Progenitor cell of endocrine pancreas (in vitro differentiated cells): ENCODE results near the gene RGS3. TPM values are rescaled to one million over a fixed set of nuclear protein-coding genes. Genes with fewer than 3 reads are reported as not detected.

Source experiments
- DNase-seq: peaks from one replicate; pipeline ENCODE4 v3.0.0; 2021; ENCODE audit warnings: low spot score; ENCODE audit not compliant: unreplicated experiment
- H3K27ac Mint-ChIP-seq: 2 replicates; pipeline ENCODE4 v1.8.0; 2021; ENCODE audit warnings: mild to moderate bottlenecking, moderate library complexity, mixed read lengths
- H3K27me3 Mint-ChIP-seq: 2 replicates; pipeline ENCODE4 v1.8.0; 2021; ENCODE audit warnings: mixed read lengths
- H3K36me3 Mint-ChIP-seq: 2 replicates; pipeline ENCODE4 v1.8.0; 2022; ENCODE audit warnings: mixed read lengths; ENCODE audit not compliant: insufficient read depth
- H3K4me1 Mint-ChIP-seq: 2 replicates; pipeline ENCODE4 v1.8.0; 2021; ENCODE audit warnings: low read depth, mixed read lengths
- H3K4me3 Mint-ChIP-seq: 2 replicates; pipeline ENCODE4 v1.8.0; 2021; ENCODE audit warnings: low read depth, mild to moderate bottlenecking, moderate library complexity, mixed read lengths
- H3K9me3 Mint-ChIP-seq: 2 replicates; pipeline ENCODE4 v1.8.0; 2021; ENCODE audit warnings: low read depth, mixed read lengths
- total RNA-seq: library from RNA; stranded (reverse); gene quantifications from 2 replicates; pipeline ENCODE4 v1.2.1, GENCODE V29; 2021
- TF ChIP-seq, protein P1 (sequence below): fragments of 200-600 bp; sonication (generic); IDR thresholded peaks from one replicate; pipeline ENCODE4 v1.5.0; 2021; ENCODE audit warnings: antibody characterized with exemption, mild to moderate bottlenecking; ENCODE audit not compliant: unreplicated experiment

The RGS3 gene
- total RNA-seq, 1 donor from 2014 or later = 39.3 TPM

- peaks cover 27% of the 10 kb centered on the region for H3K4me1 Mint-ChIP-seq
- DNase-seq = no peak
- TF ChIP-seq, protein P1, sequence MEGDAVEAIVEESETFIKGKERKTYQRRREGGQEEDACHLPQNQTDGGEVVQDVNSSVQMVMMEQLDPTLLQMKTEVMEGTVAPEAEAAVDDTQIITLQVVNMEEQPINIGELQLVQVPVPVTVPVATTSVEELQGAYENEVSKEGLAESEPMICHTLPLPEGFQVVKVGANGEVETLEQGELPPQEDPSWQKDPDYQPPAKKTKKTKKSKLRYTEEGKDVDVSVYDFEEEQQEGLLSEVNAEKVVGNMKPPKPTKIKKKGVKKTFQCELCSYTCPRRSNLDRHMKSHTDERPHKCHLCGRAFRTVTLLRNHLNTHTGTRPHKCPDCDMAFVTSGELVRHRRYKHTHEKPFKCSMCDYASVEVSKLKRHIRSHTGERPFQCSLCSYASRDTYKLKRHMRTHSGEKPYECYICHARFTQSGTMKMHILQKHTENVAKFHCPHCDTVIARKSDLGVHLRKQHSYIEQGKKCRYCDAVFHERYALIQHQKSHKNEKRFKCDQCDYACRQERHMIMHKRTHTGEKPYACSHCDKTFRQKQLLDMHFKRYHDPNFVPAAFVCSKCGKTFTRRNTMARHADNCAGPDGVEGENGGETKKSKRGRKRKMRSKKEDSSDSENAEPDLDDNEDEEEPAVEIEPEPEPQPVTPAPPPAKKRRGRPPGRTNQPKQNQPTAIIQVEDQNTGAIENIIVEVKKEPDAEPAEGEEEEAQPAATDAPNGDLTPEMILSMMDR = no peak
- H3K27ac Mint-ChIP-seq = peak overlapping the region; percentile 34
- no peak overlapping the region for H3K4me3 Mint-ChIP-seq
- H3K27me3 Mint-ChIP-seq = no peaks in the 10 kb centered on the region
- H3K36me3 Mint-ChIP-seq = no peaks in the 10 kb centered on the region
- H3K9me3 Mint-ChIP-seq = no peaks in the 10 kb centered on the region
These were observed 154.0 kb downstream of the RGS3 start for GRCh38 chr9:113617550-113617949.

- TF ChIP-seq, protein P1 = no peak
- H3K4me3 Mint-ChIP-seq = no peak overlapping the region
- H3K4me1 Mint-ChIP-seq = peaks cover 36% of the 10 kb centered on the region
- no peaks in the 10 kb centered on the region for H3K36me3 Mint-ChIP-seq
- no peaks in the 10 kb centered on the region for H3K9me3 Mint-ChIP-seq
- H3K27ac Mint-ChIP-seq = peak overlapping the region; percentile 67
- no peaks in the 10 kb centered on the region for H3K27me3 Mint-ChIP-seq
- DNase-seq = no peak
These were observed 155.4 kb downstream of the RGS3 start for GRCh38 chr9:113618836-113619490.

- peak overlapping the region; percentile 97 for H3K27ac Mint-ChIP-seq
- H3K9me3 Mint-ChIP-seq = no peaks in the 10 kb centered on the region
- H3K36me3 Mint-ChIP-seq = no peaks in the 10 kb centered on the region
- H3K4me3 Mint-ChIP-seq = no peak overlapping the region
- peaks cover 35% of the 10 kb centered on the region for H3K4me1 Mint-ChIP-seq
- DNase-seq = no peak
- H3K27me3 Mint-ChIP-seq = no peaks in the 10 kb centered on the region
- TF ChIP-seq, protein P1 = no peak
These were observed 156.2 kb downstream of the RGS3 start for GRCh38 chr9:113619491-113620376.

DNA sequence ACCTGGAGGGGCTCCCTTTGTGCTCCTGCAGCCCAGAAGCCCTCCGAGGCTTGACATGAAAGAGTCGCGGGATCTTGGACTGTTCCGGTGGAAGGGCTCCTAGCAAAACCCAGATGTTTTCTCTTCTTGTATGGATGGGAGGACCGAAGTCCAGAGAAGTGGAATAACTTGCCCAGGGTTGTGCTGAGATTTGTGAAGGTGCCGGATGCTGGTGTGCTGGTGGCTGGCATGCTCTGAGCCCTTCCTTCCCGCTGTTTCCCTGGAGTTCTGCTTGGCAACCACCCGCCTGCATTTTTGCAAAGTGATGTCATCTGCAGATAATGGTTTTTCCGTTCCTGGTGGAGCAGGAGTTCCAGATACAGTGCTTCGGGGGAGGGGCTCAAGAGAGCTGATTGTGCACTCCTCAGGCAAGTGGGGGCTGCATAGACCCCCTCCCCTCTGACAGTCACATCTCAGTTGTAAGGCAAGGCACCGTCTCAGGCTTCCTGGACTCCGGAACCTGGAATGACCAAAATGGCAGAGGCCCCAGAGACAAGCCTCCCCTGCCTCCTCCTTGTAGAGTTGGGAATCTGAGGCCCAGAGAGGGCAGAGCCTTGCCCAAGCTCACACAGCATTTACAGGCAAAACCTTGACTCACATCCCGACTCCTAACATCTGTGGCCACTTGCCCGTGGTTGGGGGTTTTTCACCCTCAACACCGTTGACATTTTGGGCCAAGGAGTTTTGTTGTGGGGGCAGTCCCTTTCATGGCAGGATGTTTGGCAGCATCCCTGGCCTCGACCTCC is 157.0 kb downstream of the RGS3 start:
- H3K27me3 Mint-ChIP-seq = no peaks in the 10 kb centered on the region
- peak overlapping the region; percentile 97 for H3K27ac Mint-ChIP-seq
- no peak overlapping the region for H3K4me3 Mint-ChIP-seq
- no peaks in the 10 kb centered on the region for H3K36me3 Mint-ChIP-seq
- TF ChIP-seq, protein P1 = no peak
- no peaks in the 10 kb centered on the region for H3K9me3 Mint-ChIP-seq
- H3K4me1 Mint-ChIP-seq = peaks cover 33% of the 10 kb centered on the region
- DNase-seq = peak; percentile 39

DNA sequence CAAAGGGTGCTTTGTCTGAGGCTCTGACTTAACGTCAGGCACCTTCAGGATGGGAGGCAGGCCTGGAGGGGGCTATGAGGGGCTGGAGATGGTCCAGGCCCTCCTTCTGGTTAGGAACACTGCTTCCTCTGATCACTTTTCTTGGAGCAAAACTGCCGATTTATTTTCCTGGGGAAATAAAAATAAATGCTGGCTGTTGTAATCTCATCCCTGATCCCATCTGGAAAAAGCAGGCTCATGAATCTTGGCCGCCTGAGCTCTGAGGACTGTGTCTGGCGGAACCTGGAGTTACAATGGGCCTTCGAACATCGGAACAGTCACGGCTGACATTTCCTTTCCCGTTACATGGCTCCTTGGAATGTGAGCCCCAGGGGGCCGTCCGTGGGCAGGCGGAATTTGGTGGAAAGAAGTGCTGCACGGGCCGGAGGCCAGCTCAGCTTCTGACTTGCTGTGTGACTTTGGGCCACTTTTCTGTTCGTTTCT is 157.8 kb downstream of the RGS3 start:
- Mint-ChIP-seq H3K27ac (peak overlapping the region; percentile 97), H3K4me3 (no peak overlapping the region), H3K4me1 (peaks cover 33% of the 10 kb centered on the region), H3K9me3 (no peaks in the 10 kb centered on the region), H3K27me3 (no peaks in the 10 kb centered on the region), H3K36me3 (no peaks in the 10 kb centered on the region)
- DNase-seq = no peak
- TF ChIP-seq, protein P1 = no peak
